Duodenal mucosa (tissue), 2 donors: ENCODE results near the gene SLC16A6.
"Not testable (repeated sequence)": the region's sequence is repeated elsewhere in the genome, so short reads cannot be mapped to it uniquely, and the experiment has no call there.

ENCODE experiments used
- H3K27ac ChIP-seq: one replicate; pipeline ENCODE4 v1.7.0; 2013; ENCODE audit warnings: low read depth, low read length
- H3K27me3 ChIP-seq, 2 donors: one replicate each; pipeline ENCODE4 v1.7.0; 2013; ENCODE audit warnings: low read length in 2 of 2, control low read depth in 1 of 2; ENCODE audit not compliant: insufficient read depth in 2 of 2, control insufficient read depth in 1 of 2
- H3K36me3 ChIP-seq, 2 donors: one replicate each; pipeline ENCODE4 v1.7.0; 2013; ENCODE audit warnings: low read length in 2 of 2, control low read depth in 1 of 2; ENCODE audit not compliant: insufficient read depth in 2 of 2, control insufficient read depth in 1 of 2
- H3K4me1 ChIP-seq, 2 donors: one replicate each; pipeline ENCODE4 v1.7.0; 2013; ENCODE audit warnings: low read length in 2 of 2, control low read depth in 1 of 2; ENCODE audit not compliant: insufficient read depth in 2 of 2, control insufficient read depth in 1 of 2
- H3K4me3 ChIP-seq, 2 donors: one replicate each; pipeline ENCODE4 v1.7.0; 2013; ENCODE audit warnings: low read length in 2 of 2, low read depth in 1 of 2
- H3K9ac ChIP-seq, 2 donors: one replicate each; pipeline ENCODE4 v1.7.0; 2013; ENCODE audit warnings: low read length in 2 of 2, low read depth in 1 of 2
- H3K9me3 ChIP-seq, 2 donors: one replicate each; pipeline ENCODE4 v1.7.0; 2013; ENCODE audit warnings: low read length in 2 of 2, control low read depth in 1 of 2; ENCODE audit not compliant: control insufficient read depth in 1 of 2

The SLC16A6 gene

DNA sequence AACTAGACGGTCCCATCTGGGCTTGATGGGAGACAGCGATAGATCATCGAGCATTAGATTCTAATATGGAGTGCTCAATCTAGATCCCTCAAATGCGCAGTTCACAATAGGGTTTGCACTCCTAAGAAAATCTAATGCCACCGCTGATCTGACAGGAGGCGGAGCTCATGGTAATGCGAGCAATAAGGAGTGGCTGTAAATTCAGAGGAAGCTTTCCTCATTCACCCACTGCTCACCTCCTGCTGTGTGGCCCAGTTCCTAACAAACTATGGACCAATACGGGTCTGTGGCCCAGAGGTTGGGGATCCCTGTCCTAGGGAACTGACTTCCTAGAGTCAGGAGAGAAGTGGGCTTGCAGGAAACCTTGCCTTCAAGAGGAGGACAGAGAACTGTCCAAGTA lies 68.3 kb downstream of the SLC16A6 start:
- H3K27me3 ChIP-seq, result no peaks in the 10 kb centered on the region
- no peaks in the 10 kb centered on the region for H3K36me3 ChIP-seq
- H3K4me1 ChIP-seq, result no peaks in the 10 kb centered on the region
- H3K9ac ChIP-seq, result no peak overlapping the region
- no peaks in the 10 kb centered on the region for H3K9me3 ChIP-seq
- no peak overlapping the region for H3K27ac ChIP-seq
- no peak overlapping the region for H3K4me3 ChIP-seq

DNA sequence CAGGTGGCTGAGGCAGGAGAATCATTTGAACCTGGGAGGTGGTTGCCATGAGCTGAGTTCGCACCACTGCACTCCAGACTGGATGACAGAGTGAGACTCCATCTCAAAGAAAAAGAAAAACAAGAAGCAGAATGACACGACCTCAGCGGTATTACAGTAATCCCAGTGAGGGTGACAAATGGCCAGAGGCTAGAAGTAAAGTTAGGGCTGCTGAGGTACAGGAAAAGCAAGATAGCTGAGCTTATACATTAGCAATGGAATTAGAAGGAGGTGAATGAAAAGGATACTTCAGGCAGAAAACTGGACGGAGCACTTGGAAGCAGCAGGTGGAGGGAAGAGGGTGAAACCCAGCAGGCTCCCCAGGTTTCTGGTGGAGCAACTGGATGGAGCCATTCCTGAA lies 69.1 kb downstream of the SLC16A6 start:
- Histone ChIP-seq H3K36me3 (no peaks in the 10 kb centered on the region), H3K9ac (no peak overlapping the region), H3K4me1 (no peaks in the 10 kb centered on the region), H3K4me3 (no peak overlapping the region), H3K9me3 (no peaks in the 10 kb centered on the region), H3K27ac (no peak overlapping the region), H3K27me3 (no peaks in the 10 kb centered on the region)

DNA sequence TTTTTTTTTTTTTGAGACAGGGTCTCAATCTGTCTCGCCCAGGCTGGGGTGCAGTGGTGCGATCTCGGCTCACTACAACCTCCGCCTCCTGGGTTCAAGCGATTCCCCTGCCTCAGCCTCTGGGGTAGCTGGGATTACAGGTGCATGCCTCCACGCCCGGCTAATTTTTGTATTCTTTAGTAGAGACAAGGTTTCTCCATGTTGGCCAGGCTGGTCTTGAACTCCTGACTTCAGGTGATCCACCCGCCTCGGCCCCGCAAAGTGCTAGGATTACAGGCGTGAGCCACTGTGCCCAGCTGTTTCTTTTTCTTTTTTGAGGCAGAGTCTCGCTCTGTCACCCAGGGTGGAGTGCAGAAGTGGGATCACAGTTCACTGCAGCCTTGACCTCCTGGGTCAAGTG lies 70.1 kb downstream of the SLC16A6 start:
- not testable (repeated sequence) for H3K4me3 ChIP-seq, H3K4me1 ChIP-seq, H3K27me3 ChIP-seq, H3K27ac ChIP-seq, H3K9ac ChIP-seq, H3K9me3 ChIP-seq, H3K36me3 ChIP-seq

DNA sequence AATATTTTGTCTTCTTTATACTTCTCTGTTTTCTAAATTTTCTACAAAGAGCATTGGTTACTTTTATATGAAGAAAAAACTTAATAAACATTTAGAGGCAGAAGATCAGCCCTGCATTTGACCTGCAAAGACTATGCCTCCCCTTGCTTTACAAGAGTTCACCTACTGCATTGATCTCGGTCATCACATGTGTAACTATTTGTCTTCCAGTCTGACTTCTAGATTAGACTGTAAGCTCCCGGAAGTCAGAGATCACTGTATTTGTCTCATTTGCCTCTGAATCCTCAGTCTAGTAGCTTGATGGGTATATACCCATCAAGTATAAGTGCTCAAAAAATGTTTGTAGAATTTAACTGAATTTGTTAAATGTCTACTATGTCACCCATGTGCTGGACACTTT lies 70.7 kb downstream of the SLC16A6 start:
- H3K36me3 ChIP-seq, H3K27me3 ChIP-seq, H3K9ac ChIP-seq, H3K4me3 ChIP-seq, H3K27ac ChIP-seq, H3K4me1 ChIP-seq, H3K9me3 ChIP-seq: not testable (repeated sequence)

DNA sequence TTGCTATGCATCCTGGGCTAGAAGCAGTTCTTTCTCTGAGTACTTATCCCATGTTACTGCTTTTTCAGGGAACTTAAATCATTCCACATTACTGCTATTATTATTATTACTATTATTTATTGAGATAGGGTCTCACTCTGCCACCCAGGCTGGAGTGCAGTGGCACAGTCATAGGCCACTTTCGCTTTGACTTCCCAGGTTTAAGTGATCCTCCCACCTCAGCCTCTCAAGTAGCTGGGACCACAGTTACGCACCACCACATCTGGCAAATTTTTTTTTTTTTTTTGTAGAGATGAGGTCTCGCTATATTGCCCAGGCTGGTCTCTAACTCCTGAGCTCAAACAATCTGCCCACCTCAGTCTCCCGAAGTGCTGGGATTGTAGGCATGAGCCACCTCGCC lies 71.5 kb downstream of the SLC16A6 start:
- H3K9ac ChIP-seq, H3K27me3 ChIP-seq, H3K4me1 ChIP-seq, H3K4me3 ChIP-seq, H3K36me3 ChIP-seq, H3K27ac ChIP-seq, H3K9me3 ChIP-seq: not testable (repeated sequence)
